ENCODE data around the gene PHAF1.

GRCh38 chr16:67162506-67163163 lies 52.9 kb downstream of the PHAF1 start:
- TF ChIP-seq CTCF (IDR thresholded peaks at IDR 0.05) (no peak), EZH2 (IDR thresholded peaks at IDR 0.05) (no peak), EZH2phosphoT487 (IDR thresholded peaks at IDR 0.05) (peak; percentile 66)
